Panc1 (cell line): ENCODE results near the gene POLN.

Source experiments
- POLR2AphosphoS5 ChIP-seq: IDR thresholded peaks from 2 replicates; pipeline ENCODE4 v1.6.1; 2012; ENCODE audit warnings: mild to moderate bottlenecking, low read depth, low read length, moderate library complexity
- SIN3A ChIP-seq: IDR thresholded peaks from 2 replicates; pipeline ENCODE4 v1.6.1; 2012; ENCODE audit warnings: low read depth, mild to moderate bottlenecking, low read length, moderate library complexity, borderline replicate concordance; ENCODE audit not compliant: insufficient read depth
- TF ChIP-seq, protein P1 (sequence below): fragments of 450-650 bp; IDR thresholded peaks from 2 replicates; pipeline ENCODE4 v1.5.1; 2017; ENCODE audit warnings: mild to moderate bottlenecking

DNA sequence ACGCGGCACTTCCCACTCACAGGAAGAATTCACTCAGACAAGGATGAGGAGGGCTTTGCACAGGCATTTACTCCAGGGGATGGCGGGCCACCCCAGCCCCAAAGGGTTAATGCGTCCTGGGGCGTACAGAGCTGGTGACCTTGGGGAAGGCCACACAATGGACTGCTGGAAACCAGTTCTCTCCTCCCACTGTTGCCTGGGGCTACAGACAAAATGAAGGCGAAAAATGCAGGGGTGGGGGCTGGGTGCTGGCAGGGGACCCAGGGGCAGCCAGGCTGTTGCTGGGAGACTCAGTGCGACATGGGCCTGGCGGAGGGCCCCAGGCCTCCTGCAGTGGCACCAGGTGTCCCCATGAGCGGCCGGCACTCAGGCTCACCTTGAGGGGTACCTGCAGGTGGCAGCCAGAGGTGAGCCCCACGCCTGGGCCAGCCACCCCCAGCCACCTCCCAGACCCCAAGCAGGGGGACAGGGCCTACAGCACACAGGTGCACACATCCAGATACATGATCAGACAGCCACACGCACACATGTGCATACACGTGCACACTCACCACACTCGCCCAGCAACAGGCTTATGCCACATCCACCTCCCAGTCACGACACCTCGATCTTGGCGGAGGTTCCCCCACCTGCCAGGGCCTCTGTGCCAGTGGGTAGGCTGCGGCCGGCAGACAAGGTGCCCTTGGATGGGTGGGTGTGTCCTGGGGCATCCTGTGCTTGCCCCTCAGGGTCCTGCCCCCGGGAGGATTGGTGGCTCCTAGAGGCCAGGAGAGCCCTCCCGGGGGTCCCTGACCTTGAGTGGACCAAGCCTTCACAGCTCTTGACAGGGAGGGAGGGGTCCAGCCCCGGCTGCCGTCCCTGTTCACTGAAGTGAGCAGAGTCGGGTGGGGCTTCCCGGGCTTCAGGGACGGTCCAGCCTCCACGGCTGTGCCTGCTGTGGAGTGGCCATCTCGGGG is 169.7 kb downstream of the POLN start:
- TF ChIP-seq, protein P1, sequence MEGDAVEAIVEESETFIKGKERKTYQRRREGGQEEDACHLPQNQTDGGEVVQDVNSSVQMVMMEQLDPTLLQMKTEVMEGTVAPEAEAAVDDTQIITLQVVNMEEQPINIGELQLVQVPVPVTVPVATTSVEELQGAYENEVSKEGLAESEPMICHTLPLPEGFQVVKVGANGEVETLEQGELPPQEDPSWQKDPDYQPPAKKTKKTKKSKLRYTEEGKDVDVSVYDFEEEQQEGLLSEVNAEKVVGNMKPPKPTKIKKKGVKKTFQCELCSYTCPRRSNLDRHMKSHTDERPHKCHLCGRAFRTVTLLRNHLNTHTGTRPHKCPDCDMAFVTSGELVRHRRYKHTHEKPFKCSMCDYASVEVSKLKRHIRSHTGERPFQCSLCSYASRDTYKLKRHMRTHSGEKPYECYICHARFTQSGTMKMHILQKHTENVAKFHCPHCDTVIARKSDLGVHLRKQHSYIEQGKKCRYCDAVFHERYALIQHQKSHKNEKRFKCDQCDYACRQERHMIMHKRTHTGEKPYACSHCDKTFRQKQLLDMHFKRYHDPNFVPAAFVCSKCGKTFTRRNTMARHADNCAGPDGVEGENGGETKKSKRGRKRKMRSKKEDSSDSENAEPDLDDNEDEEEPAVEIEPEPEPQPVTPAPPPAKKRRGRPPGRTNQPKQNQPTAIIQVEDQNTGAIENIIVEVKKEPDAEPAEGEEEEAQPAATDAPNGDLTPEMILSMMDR, result no peak
- TF ChIP-seq POLR2AphosphoS5 (no peak), SIN3A (no peak)
